Endothelial cell (in vitro differentiated cells): ENCODE data around the gene DCPS. TPM values are rescaled to one million over a fixed set of nuclear protein-coding genes. Genes with fewer than 3 reads are reported as not detected.

ENCODE experiments used
- DNase-seq: peaks from one replicate; pipeline ENCODE4 v3.0.0; 2021; ENCODE audit warnings: low spot score
- H3K27ac Mint-ChIP-seq: one replicate; pipeline ENCODE4 v1.8.0; 2021; ENCODE audit warnings: mixed read lengths, inconsistent platforms; ENCODE audit not compliant: unreplicated experiment
- H3K27me3 Mint-ChIP-seq: one replicate; pipeline ENCODE4 v1.8.0; 2021; ENCODE audit warnings: mild to moderate bottlenecking, moderate library complexity, mixed read lengths, inconsistent platforms; ENCODE audit not compliant: unreplicated experiment
- H3K36me3 Mint-ChIP-seq: one replicate; pipeline ENCODE4 v1.8.0; 2021; ENCODE audit warnings: mild to moderate bottlenecking, low read depth, mixed read lengths, inconsistent platforms; ENCODE audit not compliant: unreplicated experiment
- H3K4me1 Mint-ChIP-seq: one replicate; pipeline ENCODE4 v1.8.0; 2021; ENCODE audit warnings: mild to moderate bottlenecking, mixed read lengths, inconsistent platforms; ENCODE audit not compliant: unreplicated experiment
- H3K4me3 Mint-ChIP-seq: one replicate; pipeline ENCODE4 v1.8.0; 2021; ENCODE audit warnings: mild to moderate bottlenecking, mixed read lengths, inconsistent platforms; ENCODE audit not compliant: unreplicated experiment
- H3K9me3 Mint-ChIP-seq: one replicate; pipeline ENCODE4 v1.8.0; 2021; ENCODE audit warnings: mixed read lengths, inconsistent platforms; ENCODE audit not compliant: unreplicated experiment
- total RNA-seq: library from RNA; stranded (reverse); fragmentation: NEBNext Ultra II Directional; extraction: Animal tissue kit (Norgen Biotek cat#: 25700); gene quantifications from one replicate; pipeline ENCODE4 v1.2.1, GENCODE V29; 2021; ENCODE audit not compliant: unreplicated experiment
- TF ChIP-seq, protein P1 (sequence below): fragments of 200-600 bp; sonication (generic); IDR thresholded peaks from one replicate; pipeline ENCODE4 v1.5.0; 2021; ENCODE audit warnings: antibody characterized with exemption; ENCODE audit not compliant: unreplicated experiment

Gene DCPS
- total RNA-seq, 1 donor from 2014 or later: 11.3 TPM

DNA sequence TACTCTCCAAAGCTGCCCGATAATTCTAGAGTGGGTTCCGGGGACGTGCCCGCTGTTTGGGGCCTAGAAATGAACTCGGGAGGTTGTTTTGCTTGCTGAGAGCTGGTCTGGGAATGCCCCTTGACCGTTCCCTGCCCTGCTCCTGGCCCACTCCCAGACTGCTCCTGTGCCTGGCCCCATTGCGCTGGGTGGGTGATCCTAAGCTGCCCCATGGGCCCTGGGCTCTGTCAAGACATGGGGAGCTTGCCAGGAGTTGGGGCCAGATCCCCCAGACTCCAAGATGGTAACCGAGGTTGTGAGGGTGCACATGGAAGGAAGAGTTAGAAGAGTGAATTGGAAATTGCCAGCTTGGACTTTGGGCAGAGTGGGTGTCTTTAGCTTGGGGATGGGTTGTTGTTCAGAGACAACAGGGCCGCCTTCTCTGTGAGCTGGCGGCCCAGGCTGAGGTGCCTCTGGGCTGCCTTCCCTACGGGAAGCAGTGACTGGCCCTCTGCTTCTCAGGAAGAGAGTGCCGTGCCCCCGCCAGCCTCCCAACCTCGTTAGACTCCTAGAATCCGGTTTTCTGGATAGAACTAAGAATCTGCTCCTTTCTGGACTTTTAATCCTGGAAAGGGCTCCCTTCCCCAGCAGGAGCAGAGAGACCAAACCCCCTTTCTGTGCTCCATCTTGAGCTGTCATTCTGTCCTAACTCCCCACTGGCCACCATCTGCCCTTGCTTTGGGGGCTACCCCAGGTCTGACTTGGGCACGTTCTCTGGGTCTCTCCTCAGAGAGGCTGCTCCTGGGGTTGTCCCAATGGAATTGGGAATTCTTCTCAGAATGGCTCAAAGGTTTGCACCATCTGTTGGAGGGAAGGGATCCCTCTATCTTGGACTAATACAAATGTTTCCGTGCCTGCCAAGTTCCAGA, 53.4 kb downstream of the DCPS start:
- Mint-ChIP-seq H3K36me3 (peaks cover 7% of the 10 kb centered on the region), H3K9me3 (no peaks in the 10 kb centered on the region), H3K4me1 (peaks cover 38% of the 10 kb centered on the region), H3K27ac (no peak overlapping the region), H3K4me3 (peak overlapping the region; percentile 19), H3K27me3 (peaks cover 5% of the 10 kb centered on the region)
- TF ChIP-seq, protein P1, sequence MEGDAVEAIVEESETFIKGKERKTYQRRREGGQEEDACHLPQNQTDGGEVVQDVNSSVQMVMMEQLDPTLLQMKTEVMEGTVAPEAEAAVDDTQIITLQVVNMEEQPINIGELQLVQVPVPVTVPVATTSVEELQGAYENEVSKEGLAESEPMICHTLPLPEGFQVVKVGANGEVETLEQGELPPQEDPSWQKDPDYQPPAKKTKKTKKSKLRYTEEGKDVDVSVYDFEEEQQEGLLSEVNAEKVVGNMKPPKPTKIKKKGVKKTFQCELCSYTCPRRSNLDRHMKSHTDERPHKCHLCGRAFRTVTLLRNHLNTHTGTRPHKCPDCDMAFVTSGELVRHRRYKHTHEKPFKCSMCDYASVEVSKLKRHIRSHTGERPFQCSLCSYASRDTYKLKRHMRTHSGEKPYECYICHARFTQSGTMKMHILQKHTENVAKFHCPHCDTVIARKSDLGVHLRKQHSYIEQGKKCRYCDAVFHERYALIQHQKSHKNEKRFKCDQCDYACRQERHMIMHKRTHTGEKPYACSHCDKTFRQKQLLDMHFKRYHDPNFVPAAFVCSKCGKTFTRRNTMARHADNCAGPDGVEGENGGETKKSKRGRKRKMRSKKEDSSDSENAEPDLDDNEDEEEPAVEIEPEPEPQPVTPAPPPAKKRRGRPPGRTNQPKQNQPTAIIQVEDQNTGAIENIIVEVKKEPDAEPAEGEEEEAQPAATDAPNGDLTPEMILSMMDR: no peak
- DNase-seq: no peak

DNA sequence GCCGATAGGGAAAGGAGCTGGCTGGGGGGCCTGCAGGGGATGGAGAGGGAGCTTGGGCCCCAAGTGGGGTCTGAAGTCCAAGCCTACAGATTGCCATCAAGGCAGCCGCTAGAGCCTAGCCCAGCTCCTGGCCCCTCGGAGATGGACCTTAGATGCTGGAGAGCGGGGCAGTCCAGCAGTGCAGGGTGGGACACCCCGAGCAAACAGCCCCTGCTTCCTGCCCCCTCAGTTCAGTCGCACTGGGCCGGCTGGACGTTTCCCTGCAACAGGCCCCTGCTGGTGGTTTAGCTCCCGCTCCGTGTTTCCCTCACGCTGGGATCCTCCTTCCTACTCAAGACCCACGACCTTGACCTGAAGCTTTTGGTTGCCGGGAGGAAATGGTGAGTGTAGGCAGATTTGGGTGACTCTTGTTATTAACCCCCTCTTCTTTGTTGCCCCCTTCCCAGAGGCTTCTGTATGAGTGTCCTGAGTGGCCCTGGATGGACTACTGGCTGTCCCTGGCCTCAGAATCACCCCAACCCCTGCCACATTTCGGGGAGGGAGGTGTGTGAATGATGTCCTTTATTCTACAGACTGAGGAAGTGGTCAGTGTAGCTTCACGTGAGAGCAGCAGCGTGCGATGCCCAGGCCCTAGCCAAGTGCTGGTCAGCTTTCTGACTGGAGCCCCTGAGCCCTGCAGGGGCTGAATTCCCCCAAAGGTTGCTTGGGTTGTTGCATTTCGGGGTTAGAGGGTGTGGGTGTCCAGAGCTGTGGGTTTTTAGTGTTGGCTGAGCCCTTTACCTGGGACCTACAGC, 54.3 kb downstream of the DCPS start:
- Mint-ChIP-seq H3K4me3 (peak overlapping the region; percentile 42), H3K9me3 (no peaks in the 10 kb centered on the region), H3K36me3 (no peaks in the 10 kb centered on the region), H3K4me1 (peaks cover 32% of the 10 kb centered on the region), H3K27me3 (peaks cover 5% of the 10 kb centered on the region), H3K27ac (no peak overlapping the region)
- no peak for DNase-seq
- TF ChIP-seq, protein P1: no peak

DNA sequence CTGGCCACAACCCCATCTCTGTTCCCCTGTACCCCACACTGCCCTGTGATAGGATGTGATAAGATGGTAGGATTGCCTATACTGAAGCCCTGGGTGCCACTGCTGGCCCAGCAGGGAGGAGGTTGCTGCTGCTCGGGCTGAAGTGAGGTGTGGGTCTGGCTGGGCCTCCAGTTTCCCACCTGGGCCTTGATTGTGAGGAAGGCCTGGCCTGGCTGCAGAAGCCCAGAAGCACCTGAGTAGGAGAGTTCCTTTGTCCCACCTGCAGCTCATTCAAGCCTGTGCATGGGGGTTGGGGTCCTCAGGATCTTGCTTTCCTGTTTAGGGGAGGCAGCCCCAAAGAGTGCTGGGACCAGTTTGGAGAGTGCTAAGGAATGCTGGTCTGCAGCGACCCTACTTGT, 54.9 kb downstream of the DCPS start:
- no peak for DNase-seq
- TF ChIP-seq, protein P1: no peak
- peaks cover 28% of the 10 kb centered on the region for H3K4me1 Mint-ChIP-seq
- no peaks in the 10 kb centered on the region for H3K36me3 Mint-ChIP-seq
- no peak overlapping the region for H3K27ac Mint-ChIP-seq
- no peaks in the 10 kb centered on the region for H3K9me3 Mint-ChIP-seq
- no peak overlapping the region for H3K4me3 Mint-ChIP-seq
- H3K27me3 Mint-ChIP-seq: peaks cover 2% of the 10 kb centered on the region

DNA sequence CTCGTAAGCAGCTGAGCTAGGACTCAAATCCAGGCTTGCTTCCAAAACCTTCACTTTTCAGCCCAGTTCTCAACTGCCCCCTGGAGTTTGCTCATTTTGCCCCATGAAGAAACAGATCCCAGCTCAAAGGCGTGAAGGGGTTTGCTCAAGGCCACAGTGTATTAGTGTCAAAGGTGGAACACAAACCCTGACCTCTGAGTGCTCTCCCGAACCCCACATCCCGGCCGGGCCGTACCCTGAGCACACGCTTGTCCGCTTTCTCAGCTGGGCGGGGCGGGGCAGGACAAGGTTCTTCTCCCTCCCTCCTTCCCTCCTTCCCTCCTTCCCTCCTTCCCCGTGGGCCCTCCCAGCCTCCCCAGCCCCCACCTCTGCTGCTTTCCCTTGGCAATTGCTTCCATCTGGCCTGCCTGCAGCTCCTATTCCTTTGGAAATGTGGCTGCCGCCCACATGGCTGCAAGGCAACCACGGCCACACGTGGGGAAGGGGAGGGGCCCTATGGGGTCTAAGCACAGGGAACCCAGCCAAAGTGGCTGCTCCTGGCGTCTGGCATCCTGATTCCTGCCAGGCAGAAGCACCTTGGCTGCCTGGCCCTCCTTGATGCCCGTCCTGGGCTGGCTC, 55.7 kb downstream of the DCPS start:
- DNase-seq: no peak
- Mint-ChIP-seq H3K4me3 (no peak overlapping the region), H3K27ac (no peak overlapping the region), H3K36me3 (no peaks in the 10 kb centered on the region), H3K9me3 (no peaks in the 10 kb centered on the region), H3K27me3 (peaks cover 2% of the 10 kb centered on the region), H3K4me1 (peaks cover 22% of the 10 kb centered on the region)
- TF ChIP-seq, protein P1: no peak
